ENCODE measurements around the gene POU6F2.

POU6F2 gene

DNA sequence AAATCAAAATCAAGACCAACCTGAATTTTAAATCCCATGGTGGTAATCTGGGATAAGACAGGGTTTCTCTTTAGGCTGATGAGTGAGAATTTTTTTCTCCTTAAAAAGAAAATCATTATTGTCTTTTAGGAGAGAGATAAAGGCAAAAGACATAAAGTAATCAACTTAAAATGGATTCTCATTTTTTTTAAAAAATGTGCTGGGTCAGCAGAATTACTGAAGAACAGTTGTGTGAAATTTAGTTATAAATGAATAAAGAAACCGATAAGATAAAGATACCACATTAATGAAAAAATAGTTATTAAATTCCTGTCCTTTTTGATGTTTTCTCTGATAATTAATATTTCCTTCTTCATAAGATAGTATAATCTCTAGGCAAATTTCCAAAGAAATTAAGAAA, 427.2 kb downstream of the POU6F2 start:
- DNase-seq (ENCODE audit: low read depth) = no peak

DNA sequence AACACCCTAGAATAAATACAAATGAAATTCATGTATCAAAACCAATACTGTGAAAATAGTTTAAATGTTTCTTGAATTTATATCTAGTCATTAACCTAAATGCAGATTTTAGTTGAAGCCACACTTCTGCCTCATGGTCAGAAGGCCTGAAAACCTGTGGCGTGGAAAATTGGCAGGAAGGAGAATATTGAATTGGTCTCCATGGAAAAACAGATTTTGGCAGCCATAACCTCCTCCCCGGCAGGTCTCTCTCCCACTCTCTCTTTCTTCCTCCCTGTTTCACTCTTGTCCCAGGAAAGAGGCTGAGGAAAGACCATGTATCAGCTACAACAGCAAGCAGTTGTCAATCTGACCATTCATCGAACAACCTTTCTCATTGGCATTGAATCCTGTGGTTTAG, 427.9 kb downstream of the POU6F2 start:
- no peak for DNase-seq (ENCODE audit: low read depth)

DNA sequence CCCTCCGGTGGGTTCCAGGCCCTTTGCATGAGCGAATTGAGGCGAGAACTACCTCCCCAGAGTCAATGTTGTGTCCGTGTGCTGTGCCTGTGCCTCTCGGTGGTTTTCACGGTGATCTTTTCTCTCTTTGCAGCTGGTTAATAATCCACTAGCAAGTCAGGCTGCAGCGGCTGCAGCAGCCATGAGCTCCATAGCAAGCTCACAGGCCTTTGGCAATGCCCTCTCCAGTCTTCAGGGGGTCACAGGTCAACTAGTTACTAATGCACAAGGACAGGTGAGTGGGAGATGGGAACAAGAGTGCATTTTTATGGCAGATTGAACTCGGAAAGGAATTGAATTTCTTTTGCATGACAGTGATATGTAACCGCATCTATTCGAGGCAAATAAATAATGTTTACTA, 428.8 kb downstream of the POU6F2 start:
- DNase-seq (ENCODE audit: low read depth) = no peak

DNA sequence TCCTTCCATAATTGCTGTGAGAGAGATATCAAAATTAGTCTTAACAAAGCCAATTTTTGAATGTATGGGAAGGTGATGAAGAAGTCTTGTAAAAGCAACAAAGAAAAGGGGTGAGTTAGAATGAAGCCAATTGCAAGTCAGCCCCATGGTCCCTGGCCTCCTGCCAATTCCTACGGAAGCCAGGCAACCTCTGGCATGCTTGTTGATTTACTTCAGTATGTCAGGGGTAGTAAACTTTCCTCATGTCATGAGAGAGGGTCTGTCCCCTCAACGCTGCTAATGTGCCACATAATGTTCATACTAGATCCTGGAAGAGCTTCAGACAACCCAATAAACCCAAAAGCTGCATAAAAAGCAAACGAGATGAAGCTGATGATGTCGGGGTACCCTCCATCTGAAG, 429.4 kb downstream of the POU6F2 start:
- DNase-seq (ENCODE audit: low read depth) = no peak

DNA sequence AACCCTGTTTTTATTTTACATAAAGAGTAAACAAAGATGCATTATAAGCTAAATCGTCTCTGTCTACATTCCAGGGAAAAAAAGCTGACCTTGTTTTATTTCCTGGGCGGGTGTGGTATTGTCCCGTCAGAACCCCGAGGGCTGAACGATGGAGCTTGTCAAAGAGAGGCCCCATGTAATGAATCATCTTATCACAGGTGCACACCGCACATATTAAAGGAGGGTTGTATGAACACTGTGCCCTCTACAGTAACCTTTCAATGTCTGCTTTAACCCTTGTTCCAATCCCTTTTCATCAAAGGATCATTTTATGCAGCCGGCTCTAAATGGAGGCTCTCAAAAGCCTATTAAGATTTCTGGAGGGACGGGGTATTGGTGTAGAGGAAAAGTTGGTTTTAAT, 430.0 kb downstream of the POU6F2 start:
- DNase-seq (ENCODE audit: low read depth) = no peak

DNA sequence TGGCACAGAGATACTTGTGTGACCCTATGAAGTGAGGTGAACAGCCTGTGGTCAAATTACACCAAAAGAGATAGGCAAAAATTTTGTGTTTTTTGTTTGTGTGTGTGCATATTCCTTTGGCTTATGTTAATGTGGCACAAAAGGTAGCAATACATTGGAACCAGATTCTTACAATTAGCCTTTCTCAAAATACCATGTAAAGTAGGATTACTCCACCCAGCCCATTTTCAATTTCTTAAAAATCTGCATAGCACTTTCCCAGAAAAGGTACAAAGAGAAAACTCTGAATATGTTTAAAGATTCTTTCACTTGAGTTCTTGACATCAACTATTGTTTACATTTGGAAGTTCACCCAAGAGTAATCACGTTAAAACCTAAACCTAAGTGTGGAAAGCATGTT, 431.2 kb downstream of the POU6F2 start:
- DNase-seq (ENCODE audit: low read depth) = no peak

DNA sequence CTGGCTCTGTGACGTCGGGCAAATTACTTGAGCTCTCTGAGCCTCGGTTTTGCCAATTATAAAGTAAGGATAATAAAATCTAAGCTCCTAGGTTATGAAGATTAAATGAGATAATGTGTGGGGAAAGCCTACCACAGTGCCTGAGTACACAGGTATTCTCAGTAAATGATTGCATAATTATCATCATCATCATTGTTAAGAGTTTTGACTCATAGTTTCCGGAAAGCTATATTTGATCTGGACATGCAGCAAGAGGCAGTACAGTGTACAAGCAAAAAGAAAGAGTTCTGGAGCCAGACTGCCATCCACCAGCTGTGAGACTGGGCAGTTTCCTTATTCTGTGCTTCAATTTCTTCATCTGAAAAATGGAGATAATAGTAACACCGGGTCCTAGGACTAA, 432.9 kb downstream of the POU6F2 start:
- no peak for DNase-seq (ENCODE audit: low read depth)

DNA sequence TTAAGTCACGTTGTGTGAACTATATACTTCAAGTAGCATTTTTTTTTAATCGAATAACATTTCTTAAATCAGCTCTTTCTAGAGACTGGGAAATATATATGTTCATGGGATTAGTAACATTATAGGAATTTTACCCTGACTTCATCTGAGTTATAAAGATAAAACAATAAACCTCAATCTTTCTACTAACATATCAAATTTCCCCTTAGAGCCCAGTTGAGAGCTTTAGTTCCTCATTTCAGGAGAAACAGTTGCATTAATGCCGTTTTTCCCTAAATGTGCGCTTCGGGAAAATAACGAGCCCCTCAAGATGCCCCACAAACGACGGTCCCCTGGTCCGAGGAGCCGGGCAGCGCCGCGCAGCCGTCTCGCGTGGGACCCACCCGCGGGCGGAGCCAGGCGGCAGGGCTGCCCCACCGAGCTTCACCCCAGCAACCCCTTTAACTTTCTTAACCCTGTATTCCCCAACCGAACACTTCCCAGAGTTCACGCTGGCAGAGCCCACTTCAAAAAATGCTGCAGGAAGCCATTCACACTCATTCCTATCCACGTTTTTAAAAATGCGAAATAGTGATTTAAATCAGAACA, 436.0 kb downstream of the POU6F2 start:
- no peak for DNase-seq (ENCODE audit: low read depth)

DNA sequence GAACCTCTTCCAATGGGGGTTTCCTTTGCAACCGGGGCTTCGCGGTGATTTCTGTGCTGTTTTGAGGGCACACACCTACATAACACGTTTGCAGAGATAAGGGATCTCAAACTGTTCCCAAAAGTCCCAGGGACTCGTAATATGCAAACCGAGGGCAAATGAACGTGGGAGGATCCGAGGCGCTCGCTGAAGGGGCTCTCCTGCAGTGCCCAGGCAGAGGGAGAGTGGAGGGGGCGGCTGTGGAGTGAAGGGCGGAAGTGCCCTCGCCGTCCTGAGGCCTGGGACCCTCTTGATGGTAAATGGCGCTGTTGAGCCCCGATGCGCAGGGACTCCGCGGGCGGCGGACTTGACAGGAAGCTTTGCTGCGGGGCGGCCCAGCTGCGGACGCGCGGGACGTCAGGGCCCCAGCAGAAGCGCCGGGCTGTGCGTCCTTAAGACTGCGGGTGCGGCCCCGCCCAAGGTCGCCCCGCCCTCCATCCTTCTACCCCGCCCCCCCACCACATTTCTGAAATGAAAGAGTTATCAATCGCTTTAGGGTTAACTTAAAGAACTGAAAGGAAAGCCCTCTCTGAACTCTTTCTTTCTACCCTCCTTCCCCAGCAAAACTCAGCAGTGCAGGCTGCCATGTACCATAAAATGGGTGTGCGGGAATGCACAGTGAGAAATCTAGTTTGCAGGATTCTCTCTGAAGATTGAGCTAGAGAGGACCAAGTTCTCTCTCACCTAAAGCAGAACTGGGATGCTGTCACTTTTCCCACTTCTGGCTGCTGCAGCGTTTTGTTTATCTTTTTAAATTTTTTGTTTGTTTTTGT, 436.7 kb downstream of the POU6F2 start:
- no peak for DNase-seq (ENCODE audit: low read depth)

DNA sequence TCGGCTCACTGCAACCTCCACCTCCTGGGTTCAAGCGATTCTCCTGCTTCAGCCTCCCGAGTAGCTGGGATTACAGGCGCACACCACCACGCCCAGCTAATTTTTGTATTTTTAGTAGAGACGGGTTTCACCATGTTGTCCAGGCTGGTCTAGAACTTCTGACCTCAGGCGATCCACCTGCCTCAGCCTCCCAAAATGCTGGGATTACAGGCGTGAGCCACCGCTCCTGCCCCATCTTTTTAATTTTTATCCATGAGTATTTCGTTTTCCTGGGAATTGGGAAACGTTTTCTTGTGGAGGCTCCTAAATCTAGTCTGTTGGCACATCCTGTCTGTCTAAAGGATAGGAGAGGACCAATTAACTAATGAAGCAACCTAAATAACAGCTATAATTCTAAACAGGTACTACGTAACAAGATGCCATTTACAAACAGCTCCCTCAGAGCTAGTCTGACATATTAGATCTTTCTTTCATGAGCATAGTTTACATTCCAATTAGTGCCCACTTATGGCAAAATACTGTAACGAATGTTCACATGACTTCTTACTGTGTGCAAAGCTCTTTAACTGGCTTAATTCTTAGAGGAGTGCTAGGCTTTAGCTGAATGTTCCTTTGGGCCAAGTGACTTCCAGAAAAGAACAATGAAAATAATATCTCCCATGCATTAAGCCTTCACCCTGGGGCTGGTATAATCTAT, 437.5 kb downstream of the POU6F2 start:
- no peak for DNase-seq (ENCODE audit: low read depth)

DNA sequence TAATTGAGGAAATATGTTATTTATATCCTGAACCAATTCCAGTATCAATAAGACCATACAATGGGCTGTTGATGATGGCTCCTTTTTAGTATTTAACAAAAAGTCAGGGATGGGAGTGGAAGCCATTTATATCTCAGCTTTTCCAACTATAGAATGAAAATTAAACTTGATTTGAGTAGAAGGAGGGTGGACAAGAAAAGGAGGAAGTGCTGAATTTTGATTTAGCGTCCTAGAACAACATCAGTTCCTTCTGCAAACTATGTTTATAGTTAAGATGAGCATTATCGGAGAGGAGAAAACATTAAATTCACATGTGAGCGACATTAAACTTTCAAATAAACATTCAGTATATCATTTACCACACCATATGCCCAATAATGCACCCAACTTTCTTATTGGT, 439.2 kb downstream of the POU6F2 start:
- DNase-seq (ENCODE audit: low read depth) = no peak

DNA sequence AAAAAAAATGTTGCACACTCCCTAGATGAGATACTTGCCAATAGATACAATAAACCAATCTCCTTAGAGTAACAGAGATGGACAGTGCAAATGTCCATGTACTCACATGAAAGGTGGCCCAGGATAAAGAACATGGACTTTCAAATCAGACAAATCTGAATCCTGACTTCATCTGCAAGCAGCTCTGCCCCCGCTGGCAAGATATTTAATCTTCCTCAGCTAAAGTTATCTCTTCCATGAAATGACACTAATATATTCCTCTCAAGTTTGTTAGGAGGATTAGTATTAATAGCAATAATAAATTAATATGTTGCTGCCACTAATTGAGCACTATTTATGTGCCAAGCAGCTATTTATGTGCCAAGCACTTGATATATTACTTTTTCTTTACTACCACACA, 439.9 kb downstream of the POU6F2 start:
- DNase-seq (ENCODE audit: low read depth) = no peak

DNA sequence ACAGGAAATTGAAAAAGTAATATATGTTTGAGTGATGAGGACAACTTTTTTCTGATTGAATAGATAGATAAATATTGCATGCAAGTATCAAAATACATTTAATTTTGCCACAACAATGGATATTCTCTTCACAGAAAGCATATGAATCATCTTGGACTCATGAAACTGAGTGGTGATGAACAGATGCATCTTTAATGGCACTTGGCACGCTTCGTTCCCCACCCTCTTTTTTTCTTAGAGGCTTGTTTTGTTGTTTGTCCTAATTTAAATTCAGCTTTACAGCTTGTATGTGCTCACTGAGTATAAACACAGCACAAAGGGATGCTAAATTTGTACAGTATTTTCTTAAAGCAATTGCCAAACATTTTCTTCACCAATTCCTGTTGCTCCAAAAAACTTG, 443.5 kb downstream of the POU6F2 start:
- DNase-seq (ENCODE audit: low read depth) = no peak

DNA sequence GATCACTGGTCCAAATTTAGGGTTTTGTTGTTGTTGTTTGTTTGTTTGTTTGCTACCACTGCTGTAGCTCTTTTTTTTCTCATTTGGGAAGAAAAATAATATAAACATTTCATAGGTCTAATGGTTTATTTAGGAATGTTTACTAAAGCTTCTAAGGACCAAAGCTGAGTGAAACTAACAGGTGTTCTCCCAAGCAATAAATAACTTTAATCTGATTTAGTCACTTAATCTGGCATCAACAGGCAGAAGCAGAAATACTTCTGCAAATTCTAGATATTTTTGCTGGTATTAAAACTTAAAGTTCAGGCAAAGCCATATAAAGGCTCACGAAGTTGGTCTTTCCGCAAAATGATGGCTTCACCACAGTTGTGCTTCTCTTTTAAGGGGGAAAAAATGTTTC, 444.0 kb downstream of the POU6F2 start:
- no peak for DNase-seq (ENCODE audit: low read depth)

DNA sequence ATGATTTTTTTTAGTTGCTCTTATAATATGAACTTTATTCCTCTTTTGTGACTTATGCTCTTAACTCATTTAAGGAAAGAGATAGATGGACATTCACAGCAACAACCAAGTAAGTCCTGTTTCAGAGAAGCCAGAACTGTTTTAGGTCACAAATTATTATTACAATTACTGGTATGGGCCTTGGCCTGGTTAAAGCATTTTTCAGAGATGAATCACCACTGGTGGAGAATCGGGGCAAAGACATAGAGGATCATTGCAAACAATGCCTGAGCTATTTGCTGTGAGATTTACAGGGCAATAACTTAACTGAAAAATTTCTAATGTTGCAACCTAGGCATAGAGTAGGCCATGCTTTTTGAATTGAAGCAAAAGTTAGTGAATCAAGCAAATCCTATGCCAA, 450.5 kb downstream of the POU6F2 start:
- no peak for DNase-seq (ENCODE audit: low read depth)

DNA sequence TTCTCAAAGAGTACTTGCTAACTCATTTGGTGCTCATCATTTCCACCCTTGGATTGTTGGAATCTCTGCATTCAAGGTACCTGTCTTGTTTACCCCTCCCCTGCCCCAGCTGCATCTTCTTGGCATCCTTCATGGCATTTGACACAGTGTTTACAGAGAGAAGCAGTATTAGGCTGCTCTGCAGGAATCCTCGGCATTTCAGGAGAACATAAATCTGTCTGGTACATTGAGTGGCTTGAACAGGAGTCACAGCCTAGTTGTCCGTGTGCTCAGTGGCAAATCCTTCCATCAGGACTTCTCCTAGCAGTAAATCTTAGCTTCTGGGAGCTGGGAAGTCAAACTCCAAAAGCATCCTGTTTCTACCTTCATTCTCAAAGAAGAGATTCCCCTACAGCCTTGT, 451.7 kb downstream of the POU6F2 start:
- no peak for DNase-seq (ENCODE audit: low read depth)

DNA sequence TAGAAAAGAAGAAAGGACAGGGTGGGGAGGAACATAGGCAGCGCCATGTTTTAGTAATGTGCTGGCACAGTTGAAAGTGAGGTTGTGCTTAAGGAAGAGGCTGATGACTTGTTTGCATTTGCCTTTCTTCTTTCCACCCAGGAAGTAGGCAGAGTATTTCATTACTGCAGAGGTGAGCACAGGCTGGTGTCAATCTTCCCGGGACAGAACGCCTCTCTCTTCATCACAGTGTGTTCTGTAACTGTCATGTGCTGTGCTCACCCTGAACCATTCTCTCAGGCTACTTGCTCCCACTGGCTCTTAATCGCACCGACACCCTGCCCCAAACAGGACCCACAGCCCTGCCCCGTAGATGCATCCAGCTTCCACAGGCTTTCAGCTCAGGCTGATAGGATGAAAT, 452.7 kb downstream of the POU6F2 start:
- no peak for DNase-seq (ENCODE audit: low read depth)

DNA sequence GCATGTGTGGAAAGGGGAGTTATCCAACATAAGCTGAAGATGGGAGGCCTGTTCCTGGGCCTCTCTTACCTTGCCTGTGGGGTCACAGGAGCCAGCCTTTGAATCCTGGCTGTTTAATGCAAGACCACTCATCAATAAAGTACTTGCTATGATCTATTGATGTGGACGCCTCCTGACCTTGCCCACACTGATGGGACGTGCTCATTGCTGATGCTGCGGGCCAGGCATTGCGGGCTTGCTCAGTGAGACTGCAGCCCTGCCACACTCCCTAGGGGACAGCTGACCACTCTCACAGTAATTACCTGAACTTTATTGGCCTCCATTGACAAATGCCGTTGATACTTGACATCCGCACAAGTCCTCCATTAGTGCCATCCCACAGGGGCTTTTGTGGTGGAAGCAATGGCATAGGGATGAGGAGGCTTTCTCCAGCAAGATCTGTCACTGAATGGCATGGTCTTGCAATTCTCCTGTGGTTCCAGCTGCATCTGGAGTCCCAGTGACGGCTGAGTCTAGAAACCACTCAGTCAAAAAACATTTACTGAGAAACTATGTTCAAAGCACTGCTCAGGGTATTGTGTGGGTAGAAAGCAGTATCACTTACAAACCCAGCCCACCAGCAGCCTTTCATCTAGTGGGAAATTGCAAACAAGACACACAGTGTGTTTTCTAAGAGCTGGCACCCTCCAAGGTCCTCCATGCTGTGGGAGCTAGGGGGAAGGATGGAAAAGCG, 453.4 kb downstream of the POU6F2 start:
- no peak for DNase-seq (ENCODE audit: low read depth)

DNA sequence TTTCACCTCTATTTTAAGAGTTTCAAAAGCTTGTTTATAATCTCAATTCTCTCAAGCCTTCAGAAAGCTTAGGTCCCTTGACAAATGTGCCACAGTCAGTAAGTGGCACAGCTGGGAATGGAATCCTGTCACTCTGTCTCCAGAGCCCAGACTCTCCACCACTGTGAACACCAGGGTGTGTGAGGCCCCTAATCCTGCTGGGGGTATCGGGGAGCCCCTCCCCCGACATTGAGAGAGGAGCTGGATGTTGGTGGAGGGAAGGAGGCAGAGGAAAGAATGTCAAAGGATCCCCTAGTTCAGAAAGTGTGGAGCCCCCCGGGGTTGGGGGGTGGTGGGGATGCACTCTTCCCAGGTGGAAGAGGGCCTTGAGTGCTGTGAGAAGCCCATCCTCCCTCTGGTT, 454.7 kb downstream of the POU6F2 start:
- no peak for DNase-seq (ENCODE audit: low read depth)

DNA sequence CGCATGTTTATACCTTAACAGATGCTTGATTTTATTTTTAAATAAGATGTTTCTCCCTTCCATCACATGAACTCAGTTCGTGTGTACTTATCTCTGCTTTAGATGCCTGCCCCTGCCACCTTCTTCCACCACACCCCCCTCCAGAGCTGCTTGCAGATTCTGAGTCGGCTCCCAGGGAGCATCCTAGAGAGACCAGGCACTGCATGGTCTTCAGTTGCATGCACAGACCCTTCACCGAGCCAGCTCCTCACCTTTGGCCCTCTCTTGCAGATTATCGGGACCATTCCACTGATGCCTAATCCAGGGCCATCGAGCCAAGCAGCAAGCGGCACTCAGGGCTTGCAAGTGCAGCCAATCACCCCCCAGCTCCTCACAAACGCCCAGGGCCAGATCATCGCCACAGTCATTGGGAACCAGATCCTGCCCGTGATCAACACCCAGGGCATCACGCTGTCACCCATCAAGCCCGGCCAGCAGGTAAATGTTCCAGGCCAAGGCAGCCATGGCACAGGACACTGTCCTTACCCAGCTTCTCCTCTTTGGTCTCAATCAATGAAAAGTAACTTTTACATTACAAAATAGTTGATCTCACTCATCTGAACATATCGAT, 455.2 kb downstream of the POU6F2 start:
- no peak for DNase-seq (ENCODE audit: low read depth)

DNA sequence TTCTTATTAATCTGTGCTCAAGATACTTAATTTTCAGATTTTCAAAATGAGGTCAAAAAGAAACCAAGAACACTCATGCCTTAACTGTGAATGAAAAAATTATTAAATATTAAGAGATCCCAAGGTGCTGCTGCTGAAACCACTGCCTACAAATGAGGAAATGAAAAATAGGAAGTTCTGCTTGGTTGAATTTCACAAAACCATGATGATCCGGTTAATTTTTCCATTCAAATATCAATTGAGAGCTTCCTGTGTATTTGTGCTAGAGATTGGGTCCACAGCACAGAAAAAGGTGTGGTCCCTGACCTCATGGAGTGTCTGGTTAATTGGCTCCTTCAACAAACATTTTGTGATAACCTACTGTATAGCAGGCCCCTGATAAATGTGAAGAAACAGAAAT, 455.8 kb downstream of the POU6F2 start:
- DNase-seq (ENCODE audit: low read depth) = no peak

DNA sequence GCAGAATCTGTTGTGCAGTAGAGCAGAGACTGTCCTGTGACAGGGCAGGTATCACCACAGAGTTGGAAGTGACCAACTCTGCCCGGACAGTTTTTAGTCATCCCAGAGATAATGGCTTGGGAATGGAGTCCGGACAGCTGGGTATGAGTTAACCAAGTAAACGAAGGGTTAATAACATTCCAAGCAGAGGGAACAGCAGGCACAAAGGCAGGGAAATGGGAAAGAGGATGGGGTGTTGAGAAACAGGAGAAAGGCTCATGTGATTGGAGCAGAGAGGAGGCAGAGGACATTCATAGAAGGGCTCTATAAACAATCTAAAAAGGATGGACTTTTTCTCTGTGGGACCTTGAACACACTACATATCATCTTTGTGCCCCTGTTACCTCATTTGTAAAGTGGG, 456.3 kb downstream of the POU6F2 start:
- no peak for DNase-seq (ENCODE audit: low read depth)
